ENCODE data around the gene NEDD8.

DNA sequence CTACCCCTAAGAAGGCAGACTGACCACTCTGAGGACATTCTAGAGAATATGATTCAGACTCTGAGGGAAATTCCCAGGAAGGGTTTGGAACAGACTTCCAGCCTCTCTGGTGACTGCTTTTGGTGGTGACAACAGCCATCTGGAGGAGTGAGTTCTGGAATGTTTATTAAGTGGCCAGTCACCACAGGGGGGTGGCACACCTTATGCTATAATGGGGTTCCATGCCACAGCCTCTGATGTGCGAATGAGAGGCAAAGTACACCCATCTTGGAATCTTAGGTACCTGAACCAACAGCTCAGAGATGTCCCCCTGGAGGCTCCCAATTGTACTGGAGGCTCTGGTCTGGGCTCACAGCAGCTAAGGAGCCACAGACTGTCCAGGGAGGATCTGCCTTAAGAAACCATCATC, 19.7 kb upstream of the NEDD8 start:
- no peak for TF ChIP-seq EZH2phosphoT487 (IDR thresholded peaks at IDR 0.05; ENCODE audit: borderline replicate concordance, low read length)
- TF ChIP-seq, protein P1, sequence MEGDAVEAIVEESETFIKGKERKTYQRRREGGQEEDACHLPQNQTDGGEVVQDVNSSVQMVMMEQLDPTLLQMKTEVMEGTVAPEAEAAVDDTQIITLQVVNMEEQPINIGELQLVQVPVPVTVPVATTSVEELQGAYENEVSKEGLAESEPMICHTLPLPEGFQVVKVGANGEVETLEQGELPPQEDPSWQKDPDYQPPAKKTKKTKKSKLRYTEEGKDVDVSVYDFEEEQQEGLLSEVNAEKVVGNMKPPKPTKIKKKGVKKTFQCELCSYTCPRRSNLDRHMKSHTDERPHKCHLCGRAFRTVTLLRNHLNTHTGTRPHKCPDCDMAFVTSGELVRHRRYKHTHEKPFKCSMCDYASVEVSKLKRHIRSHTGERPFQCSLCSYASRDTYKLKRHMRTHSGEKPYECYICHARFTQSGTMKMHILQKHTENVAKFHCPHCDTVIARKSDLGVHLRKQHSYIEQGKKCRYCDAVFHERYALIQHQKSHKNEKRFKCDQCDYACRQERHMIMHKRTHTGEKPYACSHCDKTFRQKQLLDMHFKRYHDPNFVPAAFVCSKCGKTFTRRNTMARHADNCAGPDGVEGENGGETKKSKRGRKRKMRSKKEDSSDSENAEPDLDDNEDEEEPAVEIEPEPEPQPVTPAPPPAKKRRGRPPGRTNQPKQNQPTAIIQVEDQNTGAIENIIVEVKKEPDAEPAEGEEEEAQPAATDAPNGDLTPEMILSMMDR (IDR thresholded peaks at IDR 0.05; ENCODE audit: low read depth, low read length, poor library complexity, severe bottlenecking) = no peak

Measured in DOHH2 (cell line).